Inflammatory macrophage (primary cell): Measurements from ENCODE around the gene BORA.
A peak's percentile ranks its signal among the peaks of the same experiment; 100 is the strongest.
"Not testable (repeated sequence)": the region's sequence is repeated elsewhere in the genome, so short reads cannot be mapped to it uniquely, and the experiment has no call there.

Experiments used
- DNase-seq, 2 donors: peaks; one replicate each; pipeline ENCODE4 v3.0.0-alpha.2; 2020 to 2022
- total RNA-seq, 18 experiments: gene quantifications; one replicate each; lab custom pipeline; 2026; ENCODE audit warnings: mixed read lengths in 6 of 18, inconsistent platforms in 2 of 18; lab: John Stamatoyannopoulos, UW

Gene BORA
- total RNA-seq, result 3.2 to 18.5 (median 7.7) reads per million in 18 experiments

- peak; percentile 98 to 99 for DNase-seq
Observed at GRCh38 chr13:72727417-72728289, at the start of gene BORA, which contains the start of gene MZT1. Gene BORA (plus strand): TSS chr13:72727923. CDS start chr13:72728941, 1,018 bp downstream. Gene MZT1 (minus strand): TSS chr13:72727629. CDS start chr13:72727602, 27 bp downstream.

GRCh38 chr13:72678312-72678711, 49.4 kb upstream of the BORA start:
- no peak for DNase-seq

- DNase-seq, result no peak
Observed at GRCh38 chr13:72680353-72680752, 47.4 kb upstream of the BORA start.

GRCh38 chr13:72686766-72687165, 41.0 kb upstream of the BORA start:
- DNase-seq, result no peak

GRCh38 chr13:72689181-72689696, 38.5 kb upstream of the BORA start:
- no peak for DNase-seq

- DNase-seq, result no peak
Observed at GRCh38 chr13:72692884-72693514, 34.7 kb upstream of the BORA start.

GRCh38 chr13:72693832-72694231, 33.9 kb upstream of the BORA start:
- DNase-seq, result no peak

GRCh38 chr13:72694314-72694713, 33.4 kb upstream of the BORA start:
- DNase-seq, result no peak

GRCh38 chr13:72696579-72696978, 31.1 kb upstream of the BORA start:
- peak in 1 of 2 donors; percentile 38 for DNase-seq

- no peak for DNase-seq
Observed at GRCh38 chr13:72698164-72698563, 29.6 kb upstream of the BORA start.

- DNase-seq, result peak; percentile 21 to 24
Observed at GRCh38 chr13:72700509-72700908, 27.2 kb upstream of the BORA start.

GRCh38 chr13:72716776-72717175, 10.9 kb upstream of the BORA start:
- DNase-seq, result no peak

- DNase-seq, result not testable (repeated sequence)
Observed at GRCh38 chr13:72726185-72726584, 1.5 kb upstream of the BORA start.

- DNase-seq, result peak; percentile 68
Observed at GRCh38 chr13:72726726-72727416, 852 bp upstream of the BORA start.

GRCh38 chr13:72728290-72728605, 525 bp downstream of the BORA start:
- DNase-seq, result no peak

GRCh38 chr13:72737033-72737432, 9.3 kb downstream of the BORA start:
- DNase-seq, result no peak

GRCh38 chr13:72740015-72740414, 12.3 kb downstream of the BORA start:
- DNase-seq, result no peak

- DNase-seq, result no peak
Observed at GRCh38 chr13:72745260-72745659, 17.5 kb downstream of the BORA start.

GRCh38 chr13:72751220-72751619, 23.5 kb downstream of the BORA start:
- no peak for DNase-seq

- no peak for DNase-seq
Observed at GRCh38 chr13:72754111-72754510, 26.4 kb downstream of the BORA start.

GRCh38 chr13:72757792-72758535, 30.2 kb downstream of the BORA start:
- no peak for DNase-seq

GRCh38 chr13:72760189-72760588, 32.5 kb downstream of the BORA start:
- no peak for DNase-seq
